Amniotic stem cell (primary cell): ENCODE measurements around the gene ZCCHC8.
"Not testable (repeated sequence)": the region's sequence is repeated elsewhere in the genome, so short reads cannot be mapped to it uniquely, and the experiment has no call there.

Experiments used
- DNase-seq: peaks from one replicate; lab custom pipeline; 2025; lab: John Stamatoyannopoulos, UW

The ZCCHC8 gene

DNA sequence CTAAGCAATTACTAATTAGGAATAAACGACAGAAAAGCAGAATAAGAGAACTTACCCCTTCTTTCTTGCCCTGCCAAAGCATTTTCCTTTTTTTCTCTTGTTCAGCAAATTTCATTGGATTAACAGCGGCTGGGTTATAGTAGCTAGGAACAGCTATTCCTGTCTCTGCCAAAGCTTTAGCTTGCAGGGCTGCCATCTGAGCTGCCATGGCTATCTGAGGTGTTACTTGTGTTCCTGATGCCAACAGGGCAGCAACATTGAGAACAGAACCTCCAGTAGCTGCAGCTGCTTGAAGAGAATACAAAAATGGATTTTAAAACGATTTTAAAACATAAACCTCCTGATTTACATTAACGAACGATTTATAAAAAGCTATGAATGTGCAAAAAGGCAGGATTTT lies 7.4 kb upstream of the ZCCHC8 start:
- no peak for DNase-seq

DNA sequence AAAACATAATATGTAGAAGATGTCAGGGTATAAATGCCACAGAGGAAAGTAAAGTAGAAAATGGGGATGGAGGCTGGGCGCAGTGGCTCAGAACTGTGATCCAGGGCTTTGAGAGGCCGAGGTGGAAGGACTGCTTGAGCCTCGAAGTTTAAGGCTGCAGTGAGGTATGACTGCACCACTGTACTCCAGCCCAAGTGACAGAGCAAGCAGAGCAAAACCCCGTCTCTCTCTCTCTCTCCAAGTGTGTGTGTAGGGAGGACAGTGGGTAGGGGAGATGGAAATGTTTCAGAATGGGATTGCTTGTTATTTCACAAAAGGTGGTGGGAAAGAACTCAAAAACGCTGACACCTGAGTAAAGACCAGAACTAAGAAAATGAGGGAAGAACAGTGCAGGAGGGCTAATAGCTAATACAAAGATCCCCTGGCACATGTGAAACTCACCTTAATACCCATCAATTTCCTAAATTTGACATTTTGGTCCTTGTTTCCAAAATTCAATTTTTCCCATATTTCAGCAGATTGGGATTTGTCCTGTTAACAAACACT lies 5.7 kb upstream of the ZCCHC8 start:
- no peak for DNase-seq

DNA sequence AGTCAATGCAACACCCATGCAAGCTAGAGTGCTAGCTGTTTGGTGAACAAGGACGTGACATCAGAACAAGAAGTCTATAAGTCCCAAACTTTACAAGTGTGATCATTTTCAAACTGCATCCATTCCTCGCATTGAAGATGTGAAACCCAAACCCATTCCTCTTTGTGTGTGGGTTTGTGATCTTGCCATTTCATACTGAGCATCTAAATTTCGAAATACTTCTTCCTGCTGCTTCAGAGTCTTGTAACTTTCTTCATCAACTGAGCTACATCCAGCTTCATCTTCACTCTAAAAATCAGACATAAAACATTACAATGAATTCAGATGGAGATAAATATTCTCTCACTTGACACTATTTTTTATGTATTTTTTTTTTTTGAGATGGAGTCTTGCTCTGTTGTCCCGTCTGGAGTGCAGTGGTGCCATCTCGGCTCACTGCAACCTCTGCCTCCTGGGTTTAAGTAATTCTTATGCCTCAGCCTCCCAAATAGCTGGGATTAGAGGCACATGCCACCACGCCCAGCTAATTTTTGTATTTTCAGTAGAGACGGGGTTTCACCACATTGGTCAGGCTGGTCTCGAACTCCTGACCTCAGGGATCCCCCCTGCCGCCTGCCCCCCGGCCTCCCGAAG lies 4.8 kb upstream of the ZCCHC8 start:
- no peak for DNase-seq

DNA sequence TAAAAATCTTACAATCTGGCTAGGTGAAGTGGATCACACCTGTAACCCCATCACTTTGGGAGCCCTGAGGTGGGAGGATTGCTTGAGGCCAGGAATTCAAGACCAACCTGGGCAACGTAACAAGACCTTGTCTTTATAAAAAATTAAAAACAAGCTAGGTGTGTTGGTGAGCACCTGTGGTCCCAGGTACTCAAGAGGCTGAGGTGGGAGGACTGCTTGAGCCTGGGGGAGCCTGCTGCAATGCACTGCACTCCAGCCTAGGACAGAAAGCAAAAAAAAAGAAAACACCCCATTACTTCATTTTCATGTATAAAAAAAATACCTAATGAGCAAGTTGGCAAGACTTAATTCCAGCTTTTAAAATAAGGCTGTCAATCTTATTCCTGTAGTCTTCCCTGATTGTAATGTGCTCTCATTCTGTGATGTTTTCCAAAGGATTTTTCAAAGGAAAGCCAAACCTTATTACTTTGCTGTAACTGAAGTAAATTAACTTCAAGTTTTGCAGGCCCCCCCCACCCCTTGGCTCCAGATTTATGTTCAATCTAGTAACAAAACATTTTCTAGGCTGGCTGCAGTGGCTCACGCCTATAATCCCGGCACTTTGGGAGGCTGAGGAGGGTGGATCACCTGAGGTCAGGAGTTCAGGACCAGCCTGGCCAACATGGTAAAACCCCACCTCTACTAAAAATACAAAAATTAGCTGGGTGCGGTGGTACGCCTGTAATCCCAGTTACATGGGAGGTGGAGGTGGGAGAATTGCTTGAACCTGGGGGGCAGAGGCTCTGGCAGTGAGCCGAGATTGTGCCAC lies 3.3 kb upstream of the ZCCHC8 start:
- DNase-seq, result no peak

DNA sequence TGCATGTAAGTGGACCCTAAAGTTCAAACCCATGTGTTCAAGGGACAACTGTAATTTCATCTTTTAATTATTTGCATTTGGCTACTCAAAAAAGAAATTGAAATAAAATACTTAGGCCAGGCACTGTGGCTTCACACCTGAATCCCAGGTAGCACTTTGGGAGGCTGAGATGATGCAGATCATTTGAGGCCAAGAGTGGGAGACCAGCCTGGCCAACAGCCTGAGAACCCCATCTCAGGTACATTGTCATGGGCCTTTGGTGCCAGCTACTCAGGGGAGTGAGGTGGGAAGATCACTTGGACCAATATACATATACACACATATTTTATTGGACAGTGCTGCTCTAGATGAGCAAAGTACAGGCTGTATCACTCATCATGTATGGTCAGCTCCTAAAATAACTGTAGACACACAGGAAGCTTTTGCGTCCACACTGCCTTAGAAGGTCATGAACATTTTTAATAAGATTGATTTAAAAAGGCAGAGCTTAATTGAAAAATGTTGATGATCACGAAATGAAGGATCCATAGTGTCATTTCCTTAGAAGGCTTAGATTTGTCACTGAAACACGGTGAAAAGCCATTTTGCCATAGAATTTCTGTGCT lies 2.5 kb upstream of the ZCCHC8 start:
- no peak for DNase-seq

DNA sequence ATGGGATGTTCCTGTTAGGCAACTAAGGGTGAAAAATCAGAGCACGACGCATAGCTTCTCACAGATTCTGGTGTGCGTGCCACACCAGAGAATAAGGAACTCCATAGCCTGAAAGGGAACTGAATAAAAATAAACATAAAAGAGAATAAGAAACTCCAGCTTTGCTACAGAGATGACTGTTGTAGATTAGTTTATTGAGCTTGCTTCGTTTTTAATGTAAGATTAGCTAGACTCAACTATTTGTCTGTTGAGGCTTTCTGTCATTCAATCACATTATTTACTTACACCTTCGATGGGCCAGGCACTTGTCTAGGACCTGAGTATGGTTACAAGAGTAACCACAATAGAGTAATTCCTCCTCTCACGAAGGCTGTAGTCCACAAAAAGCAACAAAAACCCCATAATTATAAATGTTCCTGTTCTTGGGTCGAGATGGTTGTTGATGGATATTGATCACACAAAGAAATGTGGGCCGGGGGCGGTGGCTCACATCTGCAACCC lies 807 bp upstream of the ZCCHC8 start:
- DNase-seq, result no peak

DNA sequence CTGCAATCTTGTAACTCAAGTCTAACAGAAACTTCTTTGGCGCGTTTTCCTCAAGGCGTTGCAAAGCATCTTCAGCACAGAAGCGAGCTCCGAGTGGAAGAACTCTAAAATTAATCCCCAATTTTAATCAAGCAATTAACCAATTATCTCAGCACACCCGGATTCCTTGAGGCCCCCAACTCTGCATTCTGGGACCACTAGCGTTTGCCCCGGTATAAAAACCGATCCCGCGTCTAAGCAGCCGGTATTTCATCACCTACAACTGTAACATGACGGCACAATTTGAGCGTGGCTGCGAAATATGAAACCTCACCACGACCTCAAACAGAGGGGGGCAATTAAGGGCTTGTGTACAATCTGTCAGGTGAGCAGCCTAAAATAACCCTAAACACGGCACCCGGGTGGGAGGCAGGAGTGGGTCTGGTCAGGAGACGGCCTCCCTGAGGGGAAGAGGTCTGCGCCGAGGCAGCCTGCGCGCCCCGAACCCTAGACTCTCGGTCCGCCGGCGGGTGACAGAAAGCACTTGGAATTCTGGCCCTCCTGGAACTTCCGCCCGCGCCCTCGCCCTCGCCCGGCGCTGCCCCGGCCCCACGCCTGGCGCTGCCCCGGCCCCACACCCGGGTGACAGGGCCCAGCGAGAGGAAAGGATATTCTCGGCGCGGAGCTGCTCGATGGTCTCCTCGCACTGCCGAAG lies 594 bp downstream of the ZCCHC8 start:
- DNase-seq, result peak; percentile 16

DNA sequence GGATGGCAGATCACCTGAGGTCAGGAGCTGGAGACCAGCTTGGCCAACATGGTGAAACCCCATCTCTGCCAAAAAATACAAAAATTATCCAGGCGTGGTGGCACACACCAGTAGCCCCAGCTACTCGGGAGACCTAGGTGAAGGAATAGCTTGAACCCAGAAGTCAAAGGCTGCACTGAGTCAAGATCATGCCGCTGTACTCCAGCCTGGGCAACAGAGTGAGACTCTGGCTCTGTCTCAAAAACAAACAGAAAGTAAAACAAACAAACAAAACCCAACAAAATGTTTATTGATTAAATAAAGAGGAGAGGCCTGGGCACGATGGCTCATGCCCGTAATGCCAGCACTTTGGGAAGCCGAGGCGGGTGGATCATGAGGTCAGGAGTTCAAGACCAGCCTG lies 5.5 kb downstream of the ZCCHC8 start:
- DNase-seq, result no peak

DNA sequence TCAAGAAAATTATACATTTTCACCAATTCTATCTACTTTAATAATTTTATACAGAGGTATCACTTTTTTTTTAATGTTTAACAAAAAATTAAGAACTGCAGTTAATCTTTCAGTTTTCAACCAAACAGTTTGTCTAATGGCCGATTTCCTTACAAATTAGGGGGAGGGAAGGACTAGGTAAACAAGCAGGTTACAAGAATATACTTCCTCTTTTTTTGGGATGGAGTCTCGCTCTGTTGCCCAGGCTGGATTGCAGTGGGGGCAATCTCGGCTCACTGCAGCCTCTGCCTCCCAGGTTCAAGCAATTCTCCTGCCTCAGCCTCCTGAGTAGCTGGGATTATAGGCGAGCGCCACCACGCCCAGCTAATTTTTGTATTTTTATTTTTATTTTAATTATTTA lies 7.5 kb downstream of the ZCCHC8 start:
- DNase-seq, result not testable (repeated sequence)

DNA sequence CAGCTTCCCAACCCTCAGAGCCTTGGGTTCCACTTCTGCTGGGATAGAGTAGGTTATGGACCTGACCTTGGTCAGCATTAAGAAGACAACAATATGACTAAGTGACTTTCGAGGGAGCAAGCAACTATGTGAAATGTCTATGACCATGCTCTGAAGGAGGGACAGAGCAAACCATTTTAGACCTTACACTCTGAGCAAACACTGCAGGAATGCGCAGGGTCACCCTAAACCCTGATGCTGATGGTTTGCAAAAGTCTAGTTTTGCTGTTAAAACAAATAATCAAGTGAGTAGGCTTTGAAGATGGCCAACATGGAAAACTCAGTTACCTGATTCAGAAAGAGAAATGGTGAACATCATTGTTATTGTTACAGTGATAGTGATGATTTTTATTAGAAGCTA lies 8.7 kb downstream of the ZCCHC8 start:
- DNase-seq, result no peak

DNA sequence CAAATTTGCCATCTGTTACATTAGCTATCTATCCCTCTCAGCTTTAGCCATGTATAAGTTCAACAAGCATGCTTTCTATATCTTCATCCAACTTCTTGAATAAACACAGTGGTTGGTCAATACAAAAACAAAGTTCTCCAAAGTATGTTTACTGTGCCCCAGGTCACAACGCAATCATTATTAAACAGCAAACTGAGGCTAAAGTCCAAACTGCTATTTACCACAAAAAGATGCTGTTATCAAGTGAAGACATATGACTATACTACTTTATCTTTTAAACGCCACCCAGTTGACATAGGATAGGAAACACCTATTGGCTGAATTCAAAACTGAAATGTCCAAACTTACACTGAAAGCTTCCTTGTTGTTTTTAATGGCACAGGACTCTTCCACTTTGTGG lies 11.7 kb downstream of the ZCCHC8 start:
- DNase-seq, result no peak

DNA sequence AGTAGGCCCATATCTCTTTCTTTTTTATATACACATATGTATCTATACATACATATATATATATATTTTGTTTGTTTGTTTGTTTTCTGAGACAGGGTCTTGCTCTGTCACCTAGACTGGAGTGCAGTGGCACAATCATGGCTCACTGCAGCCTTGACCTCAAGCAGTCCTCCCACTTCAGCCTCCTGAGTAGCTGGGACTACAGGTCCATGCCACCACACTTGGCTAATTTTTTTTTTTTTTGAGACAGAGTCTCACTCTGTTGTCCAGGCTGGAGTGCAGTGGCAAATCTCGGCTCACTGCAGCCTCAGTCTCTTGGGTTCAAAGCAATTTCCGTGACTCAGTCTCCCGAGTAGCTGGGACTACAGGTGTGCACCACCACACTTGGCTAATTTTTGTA lies 12.9 kb downstream of the ZCCHC8 start:
- not testable (repeated sequence) for DNase-seq

DNA sequence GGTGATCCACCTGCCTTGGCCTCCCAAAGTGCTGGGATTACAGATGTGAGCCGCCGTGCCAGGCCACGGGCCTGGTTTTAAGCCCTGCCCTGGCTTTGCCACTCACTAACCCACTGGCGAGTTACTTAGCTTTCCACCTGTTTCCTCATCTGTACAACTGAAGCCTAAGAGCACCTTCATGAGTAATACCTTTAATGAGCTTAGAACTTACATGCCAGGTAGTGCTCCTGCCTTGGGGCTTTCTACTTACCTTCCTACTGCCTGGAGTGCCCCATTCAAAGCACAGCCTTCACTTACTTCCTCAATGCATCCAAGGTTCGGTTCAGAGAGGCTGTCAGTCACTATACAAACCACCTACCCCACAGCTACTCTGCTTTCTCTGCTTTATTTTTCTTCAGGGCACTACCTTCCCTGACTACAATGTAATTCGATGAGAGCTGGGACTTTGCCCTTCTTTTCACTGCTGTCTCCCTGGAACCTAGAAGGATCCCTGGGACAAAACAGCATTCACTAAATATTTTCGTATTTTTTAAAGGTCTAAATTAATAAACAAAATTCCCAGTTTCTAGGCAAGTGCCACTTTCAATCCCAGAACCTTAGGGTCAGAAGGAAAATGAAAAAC lies 13.8 kb downstream of the ZCCHC8 start:
- DNase-seq, result no peak

DNA sequence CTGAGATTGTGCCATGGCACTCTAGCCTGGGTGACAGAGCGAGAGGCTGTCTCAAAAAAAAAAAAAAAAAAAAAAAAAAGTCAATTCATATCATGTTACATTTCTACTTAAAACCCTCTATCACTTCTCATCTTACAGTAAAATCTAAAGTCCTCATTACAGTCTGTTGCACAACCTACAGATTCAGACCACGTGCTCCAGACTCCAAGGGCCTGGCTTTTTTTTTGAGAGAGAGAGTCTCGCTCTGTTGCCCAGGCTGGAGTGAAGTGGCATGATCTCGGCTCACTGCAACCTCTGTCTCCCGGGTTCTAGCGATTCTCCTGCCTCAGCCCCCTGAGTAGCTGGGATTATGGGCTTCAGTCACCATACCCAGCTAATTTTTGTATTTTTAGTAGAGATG lies 14.4 kb downstream of the ZCCHC8 start:
- DNase-seq, result peak; percentile 3

DNA sequence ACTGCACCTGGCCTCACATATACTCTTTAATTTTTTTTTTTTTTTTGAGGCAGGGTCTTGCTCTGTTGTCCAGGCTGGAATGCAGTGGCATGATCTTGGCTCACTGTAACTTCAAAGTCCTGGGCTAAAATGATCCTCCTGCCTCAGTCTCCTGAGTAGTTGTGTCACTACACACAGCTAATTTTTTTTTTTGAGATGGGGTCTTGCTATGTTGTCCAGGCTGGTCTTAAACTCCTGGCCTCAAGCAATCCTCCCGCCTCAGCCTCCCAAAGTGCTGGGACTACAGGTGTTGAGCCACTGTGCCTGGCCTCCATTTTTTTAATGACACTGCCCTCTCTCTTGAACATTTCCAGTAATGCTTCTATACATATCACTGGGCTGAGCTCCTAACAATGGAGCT lies 16.3 kb downstream of the ZCCHC8 start:
- not testable (repeated sequence) for DNase-seq

DNA sequence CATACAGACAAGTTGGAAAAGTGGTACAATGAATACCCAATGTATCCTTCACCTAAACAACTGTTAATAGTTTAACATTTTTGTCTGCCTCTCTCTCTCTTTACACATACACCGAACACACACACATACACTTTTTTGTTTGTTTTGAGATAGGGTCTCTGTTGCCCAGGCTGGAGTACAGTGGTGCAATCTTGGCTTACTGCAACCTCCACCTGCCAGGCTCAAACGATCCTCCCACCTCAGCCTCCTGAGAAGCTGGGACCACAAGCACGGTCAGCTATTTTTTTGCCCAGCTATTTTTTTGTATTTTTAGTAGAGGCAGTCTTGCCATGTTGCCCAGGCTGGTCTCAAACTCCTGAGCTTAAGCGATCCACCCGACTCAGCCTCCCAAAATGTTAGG lies 16.8 kb downstream of the ZCCHC8 start:
- no peak for DNase-seq

DNA sequence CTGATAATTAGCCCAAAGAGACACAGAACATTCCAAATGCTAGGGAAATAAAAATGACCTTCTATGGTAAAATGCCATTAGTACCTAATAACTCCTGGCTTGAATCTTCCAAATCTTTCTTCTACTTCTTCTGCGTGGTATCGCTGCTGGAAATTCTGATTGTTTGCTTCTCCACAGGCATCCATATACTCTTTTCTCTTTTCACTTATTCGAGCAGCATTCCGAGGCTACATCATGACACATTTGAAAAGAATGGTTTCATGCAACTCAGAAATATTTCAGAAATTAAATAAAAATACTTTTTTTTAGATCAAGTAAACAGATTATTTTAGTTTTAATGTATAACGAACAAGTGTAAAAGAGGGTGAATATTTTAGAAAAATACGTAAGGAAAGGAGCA lies 18.9 kb downstream of the ZCCHC8 start:
- DNase-seq, result peak; percentile 18

DNA sequence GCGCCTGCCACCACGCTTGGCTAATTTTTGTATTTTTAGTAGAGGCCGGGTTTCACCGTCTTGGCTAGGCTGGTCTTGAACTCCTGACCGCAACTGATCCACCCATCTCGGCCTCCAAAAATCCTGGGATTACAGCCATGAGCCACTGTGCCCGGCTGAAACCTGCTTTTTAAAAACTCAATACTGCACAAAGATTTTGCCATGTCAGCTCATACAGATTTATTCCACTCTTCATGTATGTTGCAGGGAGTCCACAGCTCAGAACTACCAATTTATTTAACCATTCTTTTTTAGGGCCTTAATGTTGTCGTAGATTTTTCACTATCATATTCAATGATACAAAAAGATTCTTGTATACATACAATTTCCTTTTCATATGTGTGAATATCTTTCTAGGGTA lies 20.0 kb downstream of the ZCCHC8 start:
- DNase-seq, result no peak

DNA sequence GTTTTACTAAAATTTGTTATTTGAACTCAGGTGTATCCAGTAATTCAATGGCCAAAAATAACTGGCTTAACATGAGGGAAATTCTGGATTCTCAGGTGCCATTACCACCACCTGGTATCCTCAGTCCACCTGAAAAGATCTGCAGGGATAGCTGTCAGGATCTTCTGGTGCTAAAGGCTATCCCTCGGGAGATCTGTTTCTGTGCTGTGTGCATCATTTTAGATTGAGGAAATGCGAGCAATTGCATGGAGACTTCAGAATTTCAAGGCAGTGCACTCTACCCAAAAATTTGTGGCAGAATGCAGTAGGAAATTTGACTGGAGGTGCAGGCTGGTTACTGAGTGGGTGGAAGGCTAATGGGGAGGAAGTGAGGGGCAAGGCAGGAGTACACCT lies 26.4 kb downstream of the ZCCHC8 start:
- DNase-seq, result no peak

DNA sequence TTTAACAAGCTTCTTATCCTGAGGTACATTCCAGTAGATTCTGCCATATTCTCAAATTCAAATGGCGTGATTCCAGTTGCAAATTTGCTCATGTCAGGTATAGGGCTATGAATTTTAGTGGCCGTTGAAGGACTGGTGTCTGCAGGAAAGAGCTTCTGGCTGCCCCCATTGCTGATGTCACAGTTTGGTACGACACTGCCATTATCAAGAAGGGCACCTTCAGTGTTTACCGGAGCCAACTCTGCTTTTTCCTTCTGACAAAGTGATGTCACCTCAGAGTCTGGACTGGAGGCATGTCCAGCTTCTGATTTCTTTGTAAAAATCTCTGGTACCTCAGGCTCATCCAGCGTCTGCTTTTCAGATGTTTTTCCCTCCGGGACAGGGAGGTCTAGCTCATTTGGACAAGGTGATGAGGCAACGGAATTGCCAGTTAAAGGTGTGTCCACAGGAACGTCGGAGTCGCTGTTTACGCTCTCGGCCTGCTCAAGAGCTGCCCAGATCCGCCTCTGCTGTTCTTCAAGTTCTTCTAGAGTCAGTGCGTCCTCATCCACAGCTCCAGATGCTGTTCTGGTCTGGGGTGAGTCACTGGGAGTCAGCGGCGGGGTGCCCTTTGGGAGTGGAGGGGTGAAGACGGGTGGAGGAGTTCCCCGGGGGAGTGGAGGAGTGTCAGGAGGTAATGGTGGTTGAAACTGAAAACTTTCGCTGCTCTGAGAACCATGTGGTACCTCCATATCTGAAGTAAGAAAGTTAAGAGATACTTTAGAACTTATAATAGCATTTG lies 27.0 kb downstream of the ZCCHC8 start:
- no peak for DNase-seq
